K562 (cell line): ENCODE measurements around the gene CALML6. TPM values are rescaled to one million over a fixed set of nuclear protein-coding genes. Genes with fewer than 3 reads are reported as not detected.

Experiments
- ATAC-seq: fragments of 200-7000 bp; cut with Tn5 transposase; 3 replicates; pipeline ENCODE4 v1.9.1; 2020; ENCODE audit warnings: moderate library complexity
- BruUV-seq: library from RNA; stranded (reverse); fragments of 400-500 nt; replicated peaks from 2 replicates; lab custom pipeline; 2021; lab: Mats Ljungman, UMichigan
- CTCF ChIA-PET: fragments of 300-600 bp; formaldehyde crosslinking; extraction: SDS; loops from one replicate; lab custom pipeline; 2021; ENCODE audit warnings: low intra/inter-chr PET ratio; lab: Yijun Ruan, JAX
- POLR2A ChIA-PET: fragments of 300-600, 350-650 bp; sonication (Branson Sonifier 250); formaldehyde crosslinking; extraction: SDS; loops from one replicate; lab custom pipeline; 2021; ENCODE audit warnings: antibody characterized with exemption, inconsistent platforms; lab: Yijun Ruan, JAX
- DNase-seq, 4 experiments: peaks; one replicate each; pipeline versions ENCODE4 v3.0.0 to v3.0.0-alpha.2; 2011 to 2018; ENCODE audit warnings: low spot score in 3 of 4, mixed read lengths in 3 of 4; ENCODE audit errors: extremely low read depth in 1 of 4
- FAIRE-seq: peaks from 2 replicates; lab custom pipeline; 2011; peaks lifted over from hg19 to GRCh38; lab: Jason Lieb, UNC
- H2AFZ ChIP-seq: 2 replicates; pipeline ENCODE4 v1.6.0; 2011; ENCODE audit warnings: low read depth, low read length, control low read depth, inconsistent platforms
- H3K27ac ChIP-seq: fragments of 200-600 bp; 3 replicates; pipeline ENCODE4 v1.8.0; 2011; ENCODE audit warnings: low read depth, mild to moderate bottlenecking, control low read depth, inconsistent platforms, low read length, moderate library complexity, mixed read lengths; ENCODE audit errors: extremely low read depth
- H3K27me3 ChIP-seq, 2 experiments: fragments of 300-600 bp in 1 of 2; 2 replicates in 1 of 2; 3 replicates in 1 of 2; pipeline versions ENCODE4 v1.6.0 to v1.8.0; 2011; ENCODE audit warnings: inconsistent platforms in 2 of 2, low read length in 2 of 2, mild to moderate bottlenecking in 1 of 2, mixed read lengths in 1 of 2, moderate library complexity in 1 of 2; ENCODE audit not compliant: control insufficient read depth in 2 of 2, insufficient read depth in 2 of 2
- H3K36me3 ChIP-seq: fragments of 300-600 bp; 3 replicates; pipeline ENCODE4 v1.8.0; 2011; ENCODE audit warnings: mild to moderate bottlenecking, low read length, inconsistent platforms; ENCODE audit not compliant: control insufficient read depth, insufficient read depth
- H3K4me1 ChIP-seq, 2 experiments: fragments of 200-600 bp in 1 of 2; replicated peaks in 1 of 2; 2 replicates in 1 of 2; 3 replicates in 1 of 2; pipeline versions ENCODE4 v1.5.1 to v1.8.0; 2011; ENCODE audit warnings: inconsistent platforms in 2 of 2, low read length in 2 of 2, mild to moderate bottlenecking in 1 of 2, mixed read lengths in 1 of 2, moderate library complexity in 1 of 2; ENCODE audit not compliant: control insufficient read depth in 2 of 2, insufficient read depth in 2 of 2
- H3K4me2 ChIP-seq: 2 replicates; pipeline ENCODE4 v1.6.1; 2011; ENCODE audit warnings: low read length, control low read depth, inconsistent platforms, mixed read lengths; ENCODE audit not compliant: insufficient read depth
- H3K4me3 ChIP-seq: fragments of 200-600 bp; sonication (generic), shearing (Covaris generic); 2 replicates; pipeline ENCODE4 v1.5.1; 2016; ENCODE audit warnings: control low read depth, inconsistent platforms
- H3K79me2 ChIP-seq: fragments of 200-600 bp; 3 replicates; pipeline ENCODE4 v1.8.0; 2011; ENCODE audit warnings: low read length, inconsistent platforms; ENCODE audit not compliant: control insufficient read depth, insufficient read depth
- H3K9ac ChIP-seq, 2 experiments: 2 replicates each; pipeline versions ENCODE4 v1.6.0 to v1.6.1; 2011; ENCODE audit warnings: low read depth in 2 of 2, low read length in 2 of 2, control low read depth in 1 of 2, inconsistent platforms in 1 of 2, mild to moderate bottlenecking in 1 of 2, mixed read lengths in 1 of 2; ENCODE audit not compliant: insufficient read depth in 1 of 2
- H3K9me1 ChIP-seq: one replicate; pipeline ENCODE4 v1.6.0; 2011; ENCODE audit warnings: inconsistent platforms, mild to moderate bottlenecking, low read length, moderate library complexity; ENCODE audit not compliant: control insufficient read depth, insufficient read depth
- H3K9me3 ChIP-seq: replicated peaks from 2 replicates; pipeline ENCODE4 v1.5.1; 2011; ENCODE audit warnings: low read depth, low read length, inconsistent platforms; ENCODE audit not compliant: control insufficient read depth, insufficient read depth
- H4K20me1 ChIP-seq: replicated peaks from 2 replicates; pipeline ENCODE4 v1.6.1; 2011; ENCODE audit warnings: low read length, inconsistent platforms, mixed read lengths; ENCODE audit not compliant: control insufficient read depth, insufficient read depth
- KDM5B ChIP-seq: fragments of 200-600 bp; sonication (generic); IDR thresholded peaks from 2 replicates; pipeline ENCODE4 v1.6.1; 2012; ENCODE audit warnings: low read depth, mild to moderate bottlenecking, moderate library complexity, low read length, control low read depth, inconsistent platforms; ENCODE audit not compliant: insufficient replicate concordance
- TFAP4 ChIP-seq: sonication (generic); formaldehyde crosslinking; IDR thresholded peaks from 2 replicates; pipeline ENCODE4 v1.8.0; 2022; ENCODE audit warnings: missing genetic modification reagents, mild to moderate bottlenecking, moderate library complexity, borderline replicate concordance
- THRAP3 ChIP-seq: fragments of 450-650 bp; IDR thresholded peaks from 2 replicates; pipeline ENCODE4 v1.6.1; 2016; ENCODE audit warnings: mild to moderate bottlenecking, inconsistent platforms, borderline replicate concordance
- ZNF146 ChIP-seq: IDR thresholded peaks from one replicate; pipeline ENCODE4 v1.6.1; 2018; ENCODE audit warnings: missing compliant biosample characterization; ENCODE audit not compliant: unreplicated experiment
- ZNF586 ChIP-seq: fragments of 450-650 bp; formaldehyde crosslinking; conservative IDR thresholded peaks from 2 replicates; pipeline ENCODE4 v1.4.0; 2020; ENCODE audit warnings: mild to moderate bottlenecking, moderate library complexity
- ZSCAN29 ChIP-seq: fragments of 450-650 bp; IDR thresholded peaks from 2 replicates; pipeline ENCODE4 v1.6.1; 2017
- WGBS: fragments of 100-300 bp; shearing (Covaris generic); methylation state at CpG from one replicate; pipeline ENCODE4 v1.1.6; 2016; ENCODE audit warnings: low coverage, mixed read lengths; ENCODE audit not compliant: insufficient coverage; ENCODE audit errors: missing lambda C conversion rate; 5-methylcytosine and 5-hydroxymethylcytosine counted together
- in situ Hi-C: fragments of 300-500 bp; cut with MboI; formaldehyde crosslinking; loops from 4 replicates; pipeline ENCODE4 v1.15.0; 2018; ENCODE audit warnings: inconsistent platforms, mixed read lengths
- intact Hi-C: fragments of 100-400 bp; cut with micrococcal nuclease; formaldehyde crosslinking; loops from 2 replicates; pipeline ENCODE4 v1.14.2; 2022
- polyA plus RNA-seq, 8 experiments: library from polyadenylated mRNA; depleted of rRNA in 4 of 8; stranded (reverse) in 5 of 8; unstranded in 3 of 8; fragments of >200 nt; fragmentation: Nextera tagmentation in 2 of 8; fragmentation: Illumina TruSeq in 1 of 8; extraction: Ambion mirVana in 2 of 8; extraction: Trizol in 1 of 8; gene quantifications; 2 replicates each; pipeline versions ENCODE4 v1.2.1 to v1.2.3, GENCODE V29; 2011 to 2014; ENCODE audit warnings: inconsistent platforms in 1 of 8, missing spikeins in 1 of 8
- total RNA-seq, 7 experiments: library from RNA; depleted of rRNA in 6 of 7; stranded (reverse); fragments of >200 nt in 6 of 7; fragmentation: Illumina TruSeq in 2 of 7; extraction: Trizol in 2 of 7; gene quantifications; 2 replicates each; pipeline versions ENCODE4 v1.2.1 to v1.2.3, GENCODE V29; 2011 to 2021; ENCODE audit warnings: low replicate concordance in 1 of 7

The CALML6 gene
- total and polyA plus RNA-seq, 9 of the 15 experiments (the other 6 are each of a cell fraction or from before 2014, with no cell fraction given), result 0.14 TPM; not detected in 8

GRCh38 chr1:1894354-1895059 is 20.6 kb upstream of the CALML6 start:
- H3K4me1 ChIP-seq, result peaks cover 17 to 60% of the 10 kb centered on the region in 2 experiments; a peak in 4 of 5 replicates
- H3K27ac ChIP-seq, result no peak overlapping the region
- H4K20me1 ChIP-seq, result no peaks in the 10 kb centered on the region
- FAIRE-seq (no peak), DNase-seq (no peak), ATAC-seq (no peak)
- H3K9me3 ChIP-seq, result peaks cover 2% of the 10 kb centered on the region; the same call in 1 of the 2 replicates
- peaks cover 3% of the 10 kb centered on the region; the same call in 1 of the 3 replicates for H3K36me3 ChIP-seq
- in situ Hi-C loops (no loop called here), intact Hi-C loops (no loop called here)
- H3K9ac ChIP-seq, result peak overlapping the region in 1 of 2 experiments; percentile 49; a peak in 1 of 4 replicates
- peaks cover 0 to 14% of the 10 kb centered on the region in 2 experiments; a peak in 3 of 5 replicates for H3K27me3 ChIP-seq
- POLR2A ChIA-PET, result interaction anchor here (0.7 to 1.5 kb wide), 4 partner anchors 11 to 276 kb away, joined by 3 to 9 read pairs (median 3); no protein-coding TSS in a partner anchor
- H3K4me2 ChIP-seq, result no peak overlapping the region
- no peak overlapping the region for H2AFZ ChIP-seq
- BruUV-seq, result no TSS peak
- 8% methylated on average over 14 of the region's 14 CpGs for WGBS
- TF ChIP-seq ZNF146 (CRISPR knock-in tag) (no peak), TFAP4 (CRISPR knock-in tag) (0 out of 2 replicates have a peak, but pooled peaks have one; percentile 9), THRAP3 (no peak), ZSCAN29 (peak; percentile 43; the same call in 1 of the 2 replicates), ZNF586 (CRISPR knock-in tag) (no peak), KDM5B (peak; percentile 49)
- H3K79me2 ChIP-seq, result peaks cover 21% of the 10 kb centered on the region
- H3K4me3 ChIP-seq, result no peak overlapping the region
- H3K9me1 ChIP-seq, result peaks cover 3% of the 10 kb centered on the region
- CTCF ChIA-PET, result no interaction called here
